HAP-1 (cell line): ENCODE data around the gene LIMCH1.
"Not testable (repeated sequence)": the region's sequence is repeated elsewhere in the genome, so short reads cannot be mapped to it uniquely, and the experiment has no call there.

Experiments
- DNase-seq, 2 experiments: peaks; one replicate each; pipeline ENCODE4 v3.0.0-alpha.2; 2016 to 2020; ENCODE audit warnings: low spot score in 2 of 2
- H3K27me3 ChIP-seq: fragments of 250-450 bp; sonication (Bioruptor Pico); 2 replicates; pipeline ENCODE4 v1.5.1; 2020; ENCODE audit warnings: low read depth, mild to moderate bottlenecking, moderate library complexity
- H3K36me3 ChIP-seq: fragments of 250-450 bp; sonication (Bioruptor Pico); replicated peaks from 2 replicates; pipeline ENCODE4 v1.5.1; 2020; ENCODE audit warnings: mild to moderate bottlenecking
- H3K4me1 ChIP-seq: fragments of 250-450 bp; sonication (Bioruptor Pico); 2 replicates; pipeline ENCODE4 v1.5.1; 2020; ENCODE audit warnings: mild to moderate bottlenecking
- H3K4me3 ChIP-seq: fragments of 250-450 bp; sonication (Bioruptor Pico); 2 replicates; pipeline ENCODE4 v1.5.1; 2020; ENCODE audit warnings: mild to moderate bottlenecking, moderate library complexity
- H3K9me3 ChIP-seq: fragments of 250-450 bp; sonication (Bioruptor Pico); 2 replicates; pipeline ENCODE4 v1.5.1; 2020; ENCODE audit warnings: mild to moderate bottlenecking, moderate library complexity
- in situ Hi-C: fragments of 300-500 bp; cut with MboI; formaldehyde crosslinking; loops from 3 replicates; pipeline ENCODE4 v1.14.3; 2020; ENCODE audit warnings: low sequenced_read_pairs, inconsistent platforms, mixed read lengths

The LIMCH1 gene

DNA sequence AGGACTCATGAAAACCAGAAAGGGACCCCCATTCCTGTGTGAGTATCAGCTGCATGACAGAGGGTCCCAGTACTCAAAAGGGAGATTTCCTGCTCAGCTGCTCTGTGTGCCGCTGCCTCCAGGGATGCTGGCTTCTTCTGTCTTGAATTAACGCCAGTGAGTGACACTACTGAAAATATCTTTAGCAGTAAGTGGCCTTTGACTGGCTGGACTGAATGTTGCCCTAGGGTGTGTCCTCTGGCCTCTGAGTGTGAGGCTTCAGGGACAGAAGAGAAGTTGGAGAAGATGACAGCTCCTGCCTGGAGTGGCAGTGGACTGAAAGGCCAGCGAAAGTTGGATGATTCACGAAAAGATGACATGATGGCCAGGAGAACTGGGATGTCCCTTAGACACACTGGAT lies 95.4 kb downstream of the LIMCH1 start:
- no peak for DNase-seq
- Histone ChIP-seq H3K36me3 (no peaks in the 10 kb centered on the region), H3K27me3 (no peaks in the 10 kb centered on the region), H3K4me1 (no peaks in the 10 kb centered on the region), H3K9me3 (no peaks in the 10 kb centered on the region), H3K4me3 (no peak overlapping the region)
- in situ Hi-C loops, result no loop called here

DNA sequence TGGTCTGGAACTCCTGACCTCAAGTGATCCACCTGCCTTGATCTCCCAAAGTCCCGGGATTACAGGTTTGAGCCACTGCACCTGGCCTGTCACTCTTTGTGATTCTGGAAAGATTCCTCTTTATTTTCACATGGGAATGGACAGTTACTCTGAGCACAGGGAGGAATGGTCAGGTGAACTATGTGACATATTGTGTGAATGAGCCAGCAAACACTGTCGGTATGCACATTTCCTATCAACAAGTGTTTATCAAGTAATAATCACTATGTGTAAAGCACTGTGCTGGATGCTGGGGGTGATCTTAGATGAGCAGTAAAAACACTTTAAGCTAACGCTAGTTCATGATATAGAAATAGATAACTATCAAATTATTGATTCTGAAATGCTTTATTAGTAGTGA lies 97.5 kb downstream of the LIMCH1 start:
- in situ Hi-C loops, result no loop called here
- DNase-seq, result no peak
- Histone ChIP-seq H3K4me3 (no peak overlapping the region), H3K36me3 (no peaks in the 10 kb centered on the region), H3K4me1 (no peaks in the 10 kb centered on the region), H3K9me3 (no peaks in the 10 kb centered on the region), H3K27me3 (no peaks in the 10 kb centered on the region)

DNA sequence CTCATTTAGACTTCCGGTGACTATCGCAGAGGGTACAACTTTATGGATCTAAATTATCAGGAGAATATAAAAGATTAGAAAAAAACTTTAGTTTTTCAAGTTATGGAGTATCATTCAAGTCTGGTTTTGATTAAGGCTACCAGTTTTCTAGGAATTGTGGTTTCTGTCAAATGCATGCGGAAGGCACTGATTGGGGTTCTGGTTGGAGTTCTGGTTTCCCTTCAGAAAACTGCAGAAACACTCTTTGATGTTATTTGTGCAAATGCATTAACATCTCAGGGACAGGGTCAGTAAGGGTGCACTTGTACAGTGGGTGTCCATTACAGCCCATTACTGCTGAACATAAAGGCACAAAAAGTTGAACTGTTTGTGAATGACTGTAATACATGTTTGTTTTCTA lies 100.2 kb downstream of the LIMCH1 start:
- no peak for DNase-seq
- H3K36me3 ChIP-seq, result no peaks in the 10 kb centered on the region
- in situ Hi-C loops, result no loop called here
- H3K27me3 ChIP-seq, result no peaks in the 10 kb centered on the region
- H3K4me1 ChIP-seq, result peaks cover 4% of the 10 kb centered on the region
- H3K4me3 ChIP-seq, result no peak overlapping the region
- no peaks in the 10 kb centered on the region for H3K9me3 ChIP-seq

DNA sequence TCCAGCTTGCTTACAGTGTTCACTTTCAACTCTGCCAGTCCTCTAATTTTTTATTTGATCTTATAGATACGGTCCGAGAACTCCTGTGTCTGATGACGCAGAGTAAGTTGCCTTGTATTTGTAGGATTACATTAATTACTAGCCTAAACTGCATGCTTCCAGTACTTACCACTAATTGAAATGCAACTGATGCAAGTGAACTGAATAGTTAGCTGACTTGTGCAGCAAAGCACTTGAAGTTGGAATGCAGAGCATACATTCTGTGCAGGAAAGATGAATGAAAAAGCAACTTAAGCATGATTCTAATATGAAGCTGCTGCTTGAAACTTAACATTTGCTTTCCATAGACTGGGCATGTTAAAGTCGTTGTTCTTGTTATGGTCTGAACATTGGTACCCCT lies 100.9 kb downstream of the LIMCH1 start:
- H3K4me1 ChIP-seq, result peaks cover 11% of the 10 kb centered on the region
- in situ Hi-C loops, result no loop called here
- H3K36me3 ChIP-seq, result no peaks in the 10 kb centered on the region
- H3K4me3 ChIP-seq, result no peak overlapping the region
- no peak for DNase-seq
- H3K27me3 ChIP-seq, result no peaks in the 10 kb centered on the region
- no peaks in the 10 kb centered on the region for H3K9me3 ChIP-seq

GRCh38 chr4:41639291-41639690 lies 101.3 kb downstream of the LIMCH1 start:
- Histone ChIP-seq H3K9me3 (no peaks in the 10 kb centered on the region), H3K27me3 (no peaks in the 10 kb centered on the region), H3K4me3 (no peak overlapping the region), H3K36me3 (no peaks in the 10 kb centered on the region), H3K4me1 (peaks cover 12% of the 10 kb centered on the region)
- in situ Hi-C loops, result no loop called here
- DNase-seq, result no peak

GRCh38 chr4:41640906-41641305 lies 102.9 kb downstream of the LIMCH1 start:
- in situ Hi-C loops, result no loop called here
- peaks cover 24% of the 10 kb centered on the region for H3K4me1 ChIP-seq
- no peak for DNase-seq
- no peaks in the 10 kb centered on the region for H3K36me3 ChIP-seq
- no peaks in the 10 kb centered on the region for H3K9me3 ChIP-seq
- no peaks in the 10 kb centered on the region for H3K27me3 ChIP-seq
- no peak overlapping the region for H3K4me3 ChIP-seq

- H3K4me3 ChIP-seq, DNase-seq, H3K27me3 ChIP-seq, H3K9me3 ChIP-seq, in situ Hi-C loops: not testable (repeated sequence)
- H3K36me3 ChIP-seq, result peaks cover 11% of the 10 kb centered on the region
- peaks cover 24% of the 10 kb centered on the region for H3K4me1 ChIP-seq
Measured at GRCh38 chr4:41642746-41643145, 104.8 kb downstream of the LIMCH1 start.

DNA sequence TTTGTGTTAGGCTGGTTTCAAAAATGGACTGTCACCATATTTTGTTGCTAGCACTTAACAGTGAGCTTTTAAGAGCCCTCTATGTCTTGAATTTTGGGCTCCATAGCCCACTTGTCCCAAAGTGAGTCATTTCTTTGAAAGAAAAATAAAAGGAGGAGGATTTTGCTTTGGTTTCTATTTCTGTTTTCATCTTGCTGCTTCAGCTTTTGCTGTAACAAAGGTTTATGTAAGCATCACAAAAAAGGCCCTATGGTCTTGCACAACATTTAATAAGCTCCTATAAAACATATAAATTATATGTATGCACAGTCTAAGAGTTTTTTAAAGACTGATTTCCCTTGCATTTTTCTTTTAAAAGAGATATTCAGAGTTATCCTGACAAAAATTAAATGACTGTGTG lies 105.4 kb downstream of the LIMCH1 start:
- H3K36me3 ChIP-seq, result peaks cover 11% of the 10 kb centered on the region
- in situ Hi-C loops, result no loop called here
- H3K9me3 ChIP-seq, result no peaks in the 10 kb centered on the region
- no peak for DNase-seq
- peaks cover 24% of the 10 kb centered on the region for H3K4me1 ChIP-seq
- H3K27me3 ChIP-seq, result no peaks in the 10 kb centered on the region
- H3K4me3 ChIP-seq, result no peak overlapping the region

DNA sequence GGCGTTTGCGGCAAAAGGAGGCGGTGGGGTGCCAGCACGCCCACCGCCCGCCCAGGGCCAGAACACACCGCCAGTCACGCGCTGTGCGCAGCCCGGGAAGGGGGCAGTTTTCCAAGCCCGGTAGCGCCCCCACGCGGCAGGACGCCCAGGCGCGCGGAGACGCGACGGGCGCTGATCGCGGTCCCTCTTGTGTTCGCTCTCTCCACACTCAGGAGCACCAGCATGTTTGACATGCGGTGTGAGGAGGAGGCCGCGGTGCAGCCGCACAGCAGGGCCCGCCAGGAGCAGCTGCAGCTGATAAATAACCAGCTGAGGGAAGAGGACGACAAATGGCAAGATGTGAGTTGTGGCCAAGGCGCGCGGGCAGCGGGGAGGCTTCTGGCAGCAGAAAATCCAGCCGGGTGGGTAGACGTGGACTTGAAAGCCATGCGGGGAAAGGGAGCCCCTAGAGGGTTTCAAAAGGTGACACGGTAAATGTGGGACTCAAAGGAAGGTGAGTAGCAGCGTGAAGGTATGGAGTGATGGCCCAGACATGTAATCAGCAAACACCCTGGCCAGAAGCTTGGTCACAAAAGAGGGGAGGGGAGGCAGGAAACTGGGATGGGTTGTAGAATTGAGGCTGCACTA lies 106.4 kb downstream of the LIMCH1 start:
- DNase-seq, result no peak
- peaks cover 11% of the 10 kb centered on the region for H3K36me3 ChIP-seq

DNA sequence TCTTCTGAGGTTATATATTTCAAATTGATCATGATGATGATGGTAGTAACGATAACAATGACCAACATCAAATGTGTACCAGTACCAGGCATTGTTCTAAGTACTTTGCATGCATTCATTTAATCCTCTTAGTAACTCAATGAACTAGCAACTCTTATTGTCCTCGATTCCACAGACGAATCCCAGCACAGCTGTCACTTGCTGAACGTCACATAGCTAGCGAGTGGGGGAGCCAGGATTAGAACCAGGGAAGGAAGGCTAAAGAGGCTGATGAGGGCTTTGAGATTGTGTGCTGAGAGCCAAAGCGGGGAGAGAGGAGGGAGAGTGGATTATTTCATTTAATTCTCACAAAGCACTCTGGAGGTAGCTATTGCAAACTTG lies 106.9 kb downstream of the LIMCH1 start:
- no peaks in the 10 kb centered on the region for H3K27me3 ChIP-seq
- DNase-seq, result peak; percentile 77 to 88
- H3K36me3 ChIP-seq, result peaks cover 11% of the 10 kb centered on the region
- peaks cover 24% of the 10 kb centered on the region for H3K4me1 ChIP-seq
- no peaks in the 10 kb centered on the region for H3K9me3 ChIP-seq
- in situ Hi-C loops, result no loop called here
- H3K4me3 ChIP-seq, result no peak overlapping the region

More for the DNA sequence above, 106.4 kb downstream of the LIMCH1 start:
- no peaks in the 10 kb centered on the region for H3K9me3 ChIP-seq
- H3K27me3 ChIP-seq, result no peaks in the 10 kb centered on the region
- H3K4me3 ChIP-seq, result no peak overlapping the region
- in situ Hi-C loops, result no loop called here
- peaks cover 24% of the 10 kb centered on the region for H3K4me1 ChIP-seq

GRCh38 chr4:41645728-41646390 lies 107.9 kb downstream of the LIMCH1 start:
- Histone ChIP-seq H3K4me1 (peaks cover 24% of the 10 kb centered on the region), H3K4me3 (no peak overlapping the region), H3K36me3 (peaks cover 11% of the 10 kb centered on the region), H3K9me3 (no peaks in the 10 kb centered on the region), H3K27me3 (no peaks in the 10 kb centered on the region)
- no peak for DNase-seq
- in situ Hi-C loops, result no loop called here

- in situ Hi-C loops, result no loop called here
- peaks cover 11% of the 10 kb centered on the region for H3K36me3 ChIP-seq
- H3K27me3 ChIP-seq, result no peaks in the 10 kb centered on the region
- peaks cover 24% of the 10 kb centered on the region for H3K4me1 ChIP-seq
- no peaks in the 10 kb centered on the region for H3K9me3 ChIP-seq
- no peak overlapping the region for H3K4me3 ChIP-seq
- DNase-seq, result no peak
Measured at GRCh38 chr4:41646862-41647261, 108.9 kb downstream of the LIMCH1 start.

- Histone ChIP-seq H3K27me3 (no peaks in the 10 kb centered on the region), H3K36me3 (peaks cover 11% of the 10 kb centered on the region), H3K9me3 (no peaks in the 10 kb centered on the region), H3K4me3 (no peak overlapping the region), H3K4me1 (peaks cover 24% of the 10 kb centered on the region)
- in situ Hi-C loops, result no loop called here
- no peak for DNase-seq
Measured at GRCh38 chr4:41647383-41647782, 109.4 kb downstream of the LIMCH1 start.

DNA sequence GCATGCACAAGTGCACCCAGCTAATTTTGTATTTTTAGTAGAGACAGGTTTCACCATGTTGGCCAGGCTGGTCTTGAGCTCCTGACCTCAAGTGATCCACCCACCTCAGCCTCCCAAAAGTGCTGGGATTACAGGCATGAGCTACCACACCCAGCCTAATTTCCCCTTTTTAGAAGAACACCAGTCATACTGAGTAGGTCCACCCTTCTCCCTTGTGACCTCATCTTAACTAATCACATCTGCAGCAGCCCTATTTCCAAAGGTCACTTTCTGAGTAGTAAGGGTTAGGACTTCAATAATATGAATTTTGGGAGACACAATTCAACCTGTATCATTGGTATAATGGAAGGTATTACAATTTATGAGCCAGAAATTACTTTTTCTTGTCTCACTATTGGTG lies 113.2 kb downstream of the LIMCH1 start:
- not testable (repeated sequence) for H3K4me3 ChIP-seq, H3K4me1 ChIP-seq, DNase-seq, H3K9me3 ChIP-seq, H3K27me3 ChIP-seq
- in situ Hi-C loops, result loop anchor here (10.0 to 25.0 kb wide), 2 partner anchors 366 to 739 kb away; no protein-coding TSS in a partner anchor
- peaks cover 11% of the 10 kb centered on the region for H3K36me3 ChIP-seq
